ENCODE data around the gene TFCP2L1.
A peak's percentile ranks its signal among the peaks of the same experiment; 100 is the strongest.

Gene TFCP2L1

DNA sequence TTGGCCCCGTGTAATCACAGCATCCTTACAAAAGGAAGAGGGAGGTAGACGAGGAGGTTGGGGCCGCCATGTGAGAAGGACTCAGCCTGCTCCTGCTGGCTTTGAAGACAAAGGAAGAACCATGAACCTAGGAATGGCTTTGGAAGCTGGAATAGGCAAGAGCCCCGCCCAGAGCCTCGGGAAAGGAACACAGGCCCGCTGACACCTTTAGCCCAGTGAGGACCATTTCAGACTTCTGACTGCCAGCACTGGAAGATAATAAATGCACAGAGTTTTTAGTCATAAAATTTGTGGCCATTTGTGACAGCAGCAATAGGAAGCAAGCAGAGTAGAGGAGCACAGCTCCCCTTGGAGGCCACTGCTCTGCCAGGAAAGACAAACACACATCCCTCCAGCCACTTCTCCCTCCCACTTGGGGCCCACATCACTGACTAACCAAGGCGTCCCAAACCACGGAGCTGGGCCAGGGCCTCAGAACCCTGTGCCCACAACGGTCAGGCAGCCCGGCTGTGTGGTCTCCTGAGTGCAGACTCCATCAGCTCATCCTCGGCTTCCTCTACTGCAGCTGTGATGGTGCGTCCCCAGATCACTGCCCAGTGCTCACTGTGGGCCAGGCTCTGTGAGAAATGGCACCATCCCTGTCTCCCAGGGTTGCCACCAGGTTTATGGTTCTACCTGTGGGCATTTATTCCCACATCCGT is 39.7 kb downstream of the TFCP2L1 start:
- no peak for DNase-seq
- no peak overlapping the region; the same call in 1 of the 2 replicates for H3K27ac ChIP-seq
- H3K27me3 ChIP-seq (ENCODE audit: insufficient read depth, low read depth, severe bottlenecking), result no peaks in the 10 kb centered on the region
- H3K4me3 ChIP-seq (ENCODE audit: low read depth, low read length), result no peak overlapping the region
- TF ChIP-seq, protein P1, sequence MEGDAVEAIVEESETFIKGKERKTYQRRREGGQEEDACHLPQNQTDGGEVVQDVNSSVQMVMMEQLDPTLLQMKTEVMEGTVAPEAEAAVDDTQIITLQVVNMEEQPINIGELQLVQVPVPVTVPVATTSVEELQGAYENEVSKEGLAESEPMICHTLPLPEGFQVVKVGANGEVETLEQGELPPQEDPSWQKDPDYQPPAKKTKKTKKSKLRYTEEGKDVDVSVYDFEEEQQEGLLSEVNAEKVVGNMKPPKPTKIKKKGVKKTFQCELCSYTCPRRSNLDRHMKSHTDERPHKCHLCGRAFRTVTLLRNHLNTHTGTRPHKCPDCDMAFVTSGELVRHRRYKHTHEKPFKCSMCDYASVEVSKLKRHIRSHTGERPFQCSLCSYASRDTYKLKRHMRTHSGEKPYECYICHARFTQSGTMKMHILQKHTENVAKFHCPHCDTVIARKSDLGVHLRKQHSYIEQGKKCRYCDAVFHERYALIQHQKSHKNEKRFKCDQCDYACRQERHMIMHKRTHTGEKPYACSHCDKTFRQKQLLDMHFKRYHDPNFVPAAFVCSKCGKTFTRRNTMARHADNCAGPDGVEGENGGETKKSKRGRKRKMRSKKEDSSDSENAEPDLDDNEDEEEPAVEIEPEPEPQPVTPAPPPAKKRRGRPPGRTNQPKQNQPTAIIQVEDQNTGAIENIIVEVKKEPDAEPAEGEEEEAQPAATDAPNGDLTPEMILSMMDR (IDR thresholded peaks at IDR 0.05; ENCODE audit: low read depth, low read length), result no peak
- peaks cover 34% of the 10 kb centered on the region for H3K36me3 ChIP-seq
- no peaks in the 10 kb centered on the region for H3K9me3 ChIP-seq (ENCODE audit: severe bottlenecking)

DNA sequence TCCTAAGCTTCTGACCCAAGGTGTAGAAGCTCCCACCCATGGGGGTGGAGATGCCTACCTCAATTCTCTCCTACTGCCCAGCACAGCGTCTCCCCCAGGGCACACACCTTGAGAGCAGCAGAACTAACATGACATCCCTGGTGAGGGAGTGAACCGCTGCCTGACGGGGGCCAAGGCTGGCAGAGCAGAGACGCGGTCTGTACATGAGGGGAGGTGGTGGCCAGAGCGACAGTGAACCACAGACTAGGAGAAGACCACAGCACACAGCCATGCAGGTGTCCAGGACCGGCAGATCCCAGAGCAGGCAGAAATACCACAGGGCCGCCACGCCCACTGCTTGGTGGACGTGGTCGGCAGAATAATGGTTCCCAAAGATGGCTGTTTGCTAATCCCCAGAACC is 40.4 kb downstream of the TFCP2L1 start:
- Histone ChIP-seq H3K27ac (peak overlapping the region; percentile 49; the same call in 1 of the 2 replicates), H3K4me3 (ENCODE audit: low read depth, low read length) (no peak overlapping the region), H3K36me3 (peaks cover 41% of the 10 kb centered on the region), H3K27me3 (ENCODE audit: insufficient read depth, low read depth, severe bottlenecking) (no peaks in the 10 kb centered on the region), H3K9me3 (ENCODE audit: severe bottlenecking) (no peaks in the 10 kb centered on the region)
- DNase-seq, result no peak
- TF ChIP-seq, protein P1 (IDR thresholded peaks at IDR 0.05; ENCODE audit: low read depth, low read length), result no peak

DNA sequence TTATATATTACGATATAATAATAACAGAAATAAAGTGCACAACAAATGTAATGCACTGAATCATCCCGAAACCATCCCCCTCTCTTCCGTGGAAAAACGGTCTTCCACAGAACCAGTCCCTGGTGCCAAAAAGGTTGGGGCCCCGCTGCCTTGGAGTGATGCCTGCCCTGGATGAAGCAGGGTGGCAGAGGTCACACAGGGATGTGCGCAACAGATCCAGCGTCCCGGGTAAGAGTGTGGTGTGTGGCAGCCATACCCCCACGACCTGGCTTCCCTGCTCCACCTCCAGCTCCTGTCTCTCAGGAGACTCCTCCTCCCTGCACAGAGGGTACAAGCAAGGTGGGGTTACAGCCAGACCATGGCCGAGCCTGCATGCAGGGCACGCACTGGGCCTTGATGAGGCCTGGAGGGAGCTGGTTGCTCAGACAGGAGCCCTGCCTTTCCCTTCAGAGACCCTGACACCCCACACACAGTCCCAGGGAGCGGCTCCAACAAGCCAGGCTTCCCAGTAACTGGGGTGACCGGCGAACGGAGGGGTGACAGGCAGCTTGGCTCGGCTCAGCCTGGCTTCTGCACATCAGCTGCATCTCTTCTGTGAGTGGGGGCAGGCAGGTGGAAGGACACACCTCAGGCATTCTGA is 41.1 kb downstream of the TFCP2L1 start:
- Histone ChIP-seq H3K9me3 (ENCODE audit: severe bottlenecking) (no peaks in the 10 kb centered on the region), H3K36me3 (peaks cover 44% of the 10 kb centered on the region), H3K4me3 (ENCODE audit: low read depth, low read length) (no peak overlapping the region), H3K27me3 (ENCODE audit: insufficient read depth, low read depth, severe bottlenecking) (no peaks in the 10 kb centered on the region), H3K27ac (peak overlapping the region; percentile 49)
- TF ChIP-seq, protein P1 (IDR thresholded peaks at IDR 0.05; ENCODE audit: low read depth, low read length), result no peak
- DNase-seq, result no peak

DNA sequence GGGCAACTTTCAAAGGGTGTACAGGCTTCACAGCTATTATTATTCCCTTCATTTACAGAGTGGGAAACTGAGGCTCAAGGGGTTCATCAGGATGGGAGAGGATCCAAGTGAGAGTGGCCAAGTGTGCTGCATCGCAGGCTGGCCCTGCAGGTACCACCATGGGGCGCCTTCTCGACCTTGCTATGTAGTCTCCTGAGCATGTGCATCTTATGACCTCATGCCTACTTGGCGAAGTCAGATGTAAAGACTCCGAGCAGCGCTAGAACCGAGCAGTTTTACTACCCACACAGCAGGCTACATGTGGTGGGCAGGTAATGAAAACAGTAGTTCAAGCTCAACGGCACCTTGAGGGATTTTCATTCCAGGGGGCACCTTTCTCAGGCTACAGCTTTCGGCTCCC is 42.0 kb downstream of the TFCP2L1 start:
- DNase-seq, result no peak

DNA sequence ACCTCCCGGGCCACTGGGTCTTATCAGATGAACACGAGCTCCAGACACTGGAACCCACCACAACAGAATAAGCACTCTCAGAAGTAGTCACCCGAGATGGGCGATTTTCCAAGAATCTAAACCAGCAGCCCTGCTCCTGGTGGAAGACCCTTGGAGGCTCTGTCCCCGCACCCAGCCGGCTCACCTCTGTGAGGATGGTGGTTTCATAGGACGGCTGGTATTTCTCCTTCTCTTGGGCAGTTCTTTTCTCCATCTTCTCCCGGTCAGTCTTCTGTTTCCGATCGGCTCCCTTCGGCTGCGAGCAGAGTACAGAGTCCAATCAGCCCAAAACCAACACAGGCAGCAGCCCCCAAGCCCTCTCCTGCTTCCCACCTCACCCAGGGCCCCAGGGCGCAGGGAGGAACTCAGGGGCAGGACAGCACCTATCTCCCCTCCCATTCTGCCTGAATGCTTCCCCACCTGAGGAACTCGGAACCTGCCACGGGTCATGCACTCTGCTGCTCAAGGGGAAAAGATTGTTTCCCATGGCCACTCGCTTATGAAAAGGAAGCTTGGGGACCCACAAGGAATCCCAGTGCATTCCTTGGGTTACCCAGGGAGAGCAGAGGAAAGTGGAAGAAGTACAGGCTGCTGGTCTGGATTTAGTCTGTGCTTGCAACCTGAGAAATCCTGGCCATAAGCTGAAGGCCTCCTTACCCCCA is 42.7 kb downstream of the TFCP2L1 start:
- Histone ChIP-seq H3K27ac (peak overlapping the region; percentile 65), H3K4me3 (ENCODE audit: low read depth, low read length) (no peak overlapping the region), H3K9me3 (ENCODE audit: severe bottlenecking) (no peaks in the 10 kb centered on the region), H3K36me3 (peaks cover 49% of the 10 kb centered on the region), H3K27me3 (ENCODE audit: insufficient read depth, low read depth, severe bottlenecking) (no peaks in the 10 kb centered on the region)
- TF ChIP-seq, protein P1 (IDR thresholded peaks at IDR 0.05; ENCODE audit: low read depth, low read length), result no peak
- no peak for DNase-seq

More for the DNA sequence above, 42.0 kb downstream of the TFCP2L1 start:
- Histone ChIP-seq H3K27me3 (ENCODE audit: insufficient read depth, low read depth, severe bottlenecking) (no peaks in the 10 kb centered on the region), H3K4me3 (ENCODE audit: low read depth, low read length) (no peak overlapping the region), H3K27ac (peak overlapping the region; percentile 49), H3K36me3 (peaks cover 45% of the 10 kb centered on the region), H3K9me3 (ENCODE audit: severe bottlenecking) (no peaks in the 10 kb centered on the region)
- TF ChIP-seq, protein P1 (IDR thresholded peaks at IDR 0.05; ENCODE audit: low read depth, low read length), result peak; percentile 36; the same call in 1 of the 2 replicates
